Natural killer cell (primary cell): ENCODE measurements around the gene AKR7A2. TPM values are rescaled to one million over a fixed set of nuclear protein-coding genes. Genes with fewer than 3 reads are reported as not detected.

Experiments used
- ATAC-seq, 3 donors: fragments of 150-1000 bp in 2 of 3; fragments of 200-7000 bp in 1 of 3; cut with Tn5 transposase; 1 replicate in 1 of 3; 2 replicates in 2 of 3; pipeline ENCODE4 v1.10.0; 2021; ENCODE audit warnings: mild to moderate bottlenecking in 2 of 3, moderate library complexity in 2 of 3
- DNase-seq, 2 donors: peaks; one replicate each; pipeline versions ENCODE4 v3.0.0 to v3.0.0-alpha.2; 2013 to 2021; ENCODE audit warnings: mixed read lengths in 1 of 2
- H3K27ac ChIP-seq: one replicate; pipeline ENCODE4 v1.5.1; 2013; ENCODE audit warnings: mild to moderate bottlenecking, low read length
- H3K27me3 ChIP-seq: one replicate; pipeline ENCODE4 v1.6.1; 2013; ENCODE audit warnings: low read length; ENCODE audit not compliant: control insufficient read depth, insufficient read depth
- H3K36me3 ChIP-seq: one replicate; pipeline ENCODE4 v1.6.1; 2013; ENCODE audit warnings: low read length; ENCODE audit not compliant: control insufficient read depth, insufficient read depth
- H3K4me1 ChIP-seq: one replicate; pipeline ENCODE4 v1.6.1; 2013; ENCODE audit warnings: low read length; ENCODE audit not compliant: control insufficient read depth, insufficient read depth
- H3K4me3 ChIP-seq: one replicate; pipeline ENCODE4 v1.5.1; 2013; ENCODE audit warnings: low read length
- H3K9me3 ChIP-seq: one replicate; pipeline ENCODE4 v1.6.1; 2013; ENCODE audit warnings: low read length; ENCODE audit not compliant: control insufficient read depth, insufficient read depth
- H3K27ac Mint-ChIP-seq, 2 donors: one replicate each; pipeline ENCODE4 v1.8.0; 2022; ENCODE audit warnings: mild to moderate bottlenecking in 2 of 2, mixed read lengths in 2 of 2, moderate library complexity in 1 of 2
- H3K27me3 Mint-ChIP-seq, 2 donors: one replicate each; pipeline ENCODE4 v1.8.0; 2022; ENCODE audit warnings: low read depth in 2 of 2, mixed read lengths in 2 of 2
- H3K36me3 Mint-ChIP-seq: one replicate; pipeline ENCODE4 v1.8.0; 2022; ENCODE audit warnings: mixed read lengths
- H3K4me1 Mint-ChIP-seq, 2 donors: one replicate each; pipeline ENCODE4 v1.8.0; 2022; ENCODE audit warnings: mixed read lengths in 2 of 2
- H3K4me3 Mint-ChIP-seq: one replicate; pipeline ENCODE4 v1.8.0; 2022; ENCODE audit warnings: mild to moderate bottlenecking, moderate library complexity, mixed read lengths
- H3K9me3 Mint-ChIP-seq, 2 donors: one replicate each; pipeline ENCODE4 v1.8.0; 2022; ENCODE audit warnings: mixed read lengths in 2 of 2
- WGBS: methylation state at CpG from one replicate; pipeline ENCODE4 v1.1.7; 2013; ENCODE audit warnings: missing lambda C conversion rate; ENCODE audit not compliant: insufficient coverage; 5-methylcytosine and 5-hydroxymethylcytosine counted together
- intact Hi-C: fragments of 100-400 bp; cut with micrococcal nuclease; formaldehyde crosslinking; loops from one replicate; pipeline ENCODE4 v1.14.2; 2022
- total RNA-seq, 4 donors: library from RNA; stranded (reverse); fragments of 120-200 nt in 1 of 4; gene quantifications; one replicate each; pipeline versions ENCODE4 v1.2.3 to v1.2.4, GENCODE V29; 2013 to 2022
- TF ChIP-seq, protein P1 (sequence below): fragments of 200-600 bp; IDR thresholded peaks from one replicate; pipeline ENCODE4 v1.8.0; 2022; ENCODE audit warnings: antibody characterized with exemption

Gene AKR7A2
- total RNA-seq, 3 donors from 2014 or later (not counting 1 experiment from before 2014, with no cell fraction given): 25.5 to 31.9 (median 28.9) TPM

- no peaks in the 10 kb centered on the region for H3K9me3 ChIP-seq
- H3K27ac ChIP-seq: no peak overlapping the region
- H3K4me1 ChIP-seq: peaks cover 6% of the 10 kb centered on the region
- Mint-ChIP-seq H3K27me3 (no peaks in the 10 kb centered on the region), H3K4me3 (no peak overlapping the region), H3K36me3 (no peaks in the 10 kb centered on the region), H3K9me3 (no peaks in the 10 kb centered on the region), H3K4me1 (peaks cover 0 to 9% of the 10 kb centered on the region in 2 donors), H3K27ac (no peak overlapping the region)
- no peaks in the 10 kb centered on the region for H3K27me3 ChIP-seq
- WGBS: 97% methylated on average over 10 of the region's 10 CpGs
- DNase-seq: no peak
- no peak for ATAC-seq
- TF ChIP-seq, protein P1, sequence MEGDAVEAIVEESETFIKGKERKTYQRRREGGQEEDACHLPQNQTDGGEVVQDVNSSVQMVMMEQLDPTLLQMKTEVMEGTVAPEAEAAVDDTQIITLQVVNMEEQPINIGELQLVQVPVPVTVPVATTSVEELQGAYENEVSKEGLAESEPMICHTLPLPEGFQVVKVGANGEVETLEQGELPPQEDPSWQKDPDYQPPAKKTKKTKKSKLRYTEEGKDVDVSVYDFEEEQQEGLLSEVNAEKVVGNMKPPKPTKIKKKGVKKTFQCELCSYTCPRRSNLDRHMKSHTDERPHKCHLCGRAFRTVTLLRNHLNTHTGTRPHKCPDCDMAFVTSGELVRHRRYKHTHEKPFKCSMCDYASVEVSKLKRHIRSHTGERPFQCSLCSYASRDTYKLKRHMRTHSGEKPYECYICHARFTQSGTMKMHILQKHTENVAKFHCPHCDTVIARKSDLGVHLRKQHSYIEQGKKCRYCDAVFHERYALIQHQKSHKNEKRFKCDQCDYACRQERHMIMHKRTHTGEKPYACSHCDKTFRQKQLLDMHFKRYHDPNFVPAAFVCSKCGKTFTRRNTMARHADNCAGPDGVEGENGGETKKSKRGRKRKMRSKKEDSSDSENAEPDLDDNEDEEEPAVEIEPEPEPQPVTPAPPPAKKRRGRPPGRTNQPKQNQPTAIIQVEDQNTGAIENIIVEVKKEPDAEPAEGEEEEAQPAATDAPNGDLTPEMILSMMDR: no peak
- intact Hi-C loops: no loop called here
- no peak overlapping the region for H3K4me3 ChIP-seq
- peaks cover 74% of the 10 kb centered on the region for H3K36me3 ChIP-seq
Observed at GRCh38 chr1:19351873-19352272, 39.9 kb upstream of the AKR7A2 start.

DNA sequence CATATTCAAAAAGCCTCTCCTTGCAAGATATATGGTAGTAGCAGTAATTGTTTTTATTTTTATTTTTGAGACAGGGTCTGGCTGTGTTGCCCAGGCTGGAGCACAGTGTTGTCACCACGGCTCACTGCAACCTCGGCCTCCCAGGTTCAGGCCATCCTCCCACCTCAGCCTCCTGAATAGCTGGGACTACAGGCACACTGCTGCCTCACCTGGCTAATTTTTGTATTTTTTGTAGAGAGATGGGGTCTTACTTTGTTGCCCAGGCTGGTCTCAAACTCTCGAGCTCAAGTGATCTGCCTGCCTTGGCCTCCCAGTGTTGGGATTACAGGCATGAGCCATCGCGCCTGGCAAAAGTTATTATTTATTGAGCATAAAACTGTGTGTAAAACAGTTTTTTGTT lies 38.6 kb upstream of the AKR7A2 start:
- Mint-ChIP-seq H3K36me3 (no peaks in the 10 kb centered on the region), H3K9me3 (no peaks in the 10 kb centered on the region), H3K4me1 (peaks cover 0 to 14% of the 10 kb centered on the region in 2 donors), H3K27me3 (no peaks in the 10 kb centered on the region), H3K27ac (peak overlapping the region in 1 of 2 donors; percentile 31), H3K4me3 (no peak overlapping the region)
- DNase-seq (no peak), ATAC-seq (no peak)
- TF ChIP-seq, protein P1: no peak
- 95% methylated on average over 3 of the region's 5 CpGs for WGBS
- Histone ChIP-seq H3K36me3 (peaks cover 67% of the 10 kb centered on the region), H3K4me1 (peaks cover 6% of the 10 kb centered on the region), H3K9me3 (no peaks in the 10 kb centered on the region), H3K27ac (no peak overlapping the region), H3K4me3 (no peak overlapping the region), H3K27me3 (no peaks in the 10 kb centered on the region)
- intact Hi-C loops: no loop called here

- WGBS: 95% methylated on average over 17 of the region's 17 CpGs
- intact Hi-C loops: no loop called here
- DNase-seq (no peak), ATAC-seq (no peak)
- Histone ChIP-seq H3K4me1 (peaks cover 6% of the 10 kb centered on the region), H3K27me3 (no peaks in the 10 kb centered on the region), H3K27ac (no peak overlapping the region), H3K4me3 (no peak overlapping the region), H3K36me3 (peaks cover 69% of the 10 kb centered on the region), H3K9me3 (no peaks in the 10 kb centered on the region)
- Mint-ChIP-seq H3K27me3 (no peaks in the 10 kb centered on the region), H3K4me1 (peaks cover 0 to 14% of the 10 kb centered on the region in 2 donors), H3K36me3 (no peaks in the 10 kb centered on the region), H3K9me3 (no peaks in the 10 kb centered on the region), H3K27ac (peak overlapping the region in 1 of 2 donors; percentile 31), H3K4me3 (no peak overlapping the region)
- TF ChIP-seq, protein P1: no peak
Observed at GRCh38 chr1:19349999-19350398, 38.1 kb upstream of the AKR7A2 start.
